HG02981 (cell line): ENCODE data around the gene HPSE2.
A peak's percentile ranks its signal among the peaks of the same experiment; 100 is the strongest.
"Not testable (repeated sequence)": the region's sequence is repeated elsewhere in the genome, so short reads cannot be mapped to it uniquely, and the experiment has no call there.

Experiments used
- ATAC-seq: cut with Tn5 transposase; IDR thresholded peaks from one replicate; pipeline ENCODE4 v1.9.1; 2021; ENCODE audit warnings: mild to moderate bottlenecking, moderate library complexity; ENCODE audit not compliant: unreplicated experiment

HPSE2 gene

GRCh38 chr10:98524124-98524523 lies 711.5 kb downstream of the HPSE2 start:
- ATAC-seq, result no peak

DNA sequence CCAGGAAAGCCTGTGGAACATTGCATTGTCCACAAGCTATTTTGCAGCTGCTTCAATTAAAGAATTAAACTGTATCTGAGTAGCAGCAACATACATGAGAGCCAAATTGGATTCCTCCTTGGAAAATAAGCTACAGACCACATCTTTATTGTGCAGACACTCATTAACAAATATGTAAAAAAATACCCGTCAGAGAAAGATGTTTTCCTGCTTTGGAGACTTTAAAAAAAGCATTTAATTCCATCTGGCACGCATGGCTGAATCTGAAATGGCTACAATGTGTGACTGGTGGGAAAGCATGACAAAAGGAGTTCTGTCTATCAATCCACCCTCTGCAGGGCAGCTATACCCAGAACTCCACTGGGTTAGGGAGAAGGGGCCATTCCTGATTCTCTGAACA lies 715.8 kb downstream of the HPSE2 start:
- no peak for ATAC-seq

DNA sequence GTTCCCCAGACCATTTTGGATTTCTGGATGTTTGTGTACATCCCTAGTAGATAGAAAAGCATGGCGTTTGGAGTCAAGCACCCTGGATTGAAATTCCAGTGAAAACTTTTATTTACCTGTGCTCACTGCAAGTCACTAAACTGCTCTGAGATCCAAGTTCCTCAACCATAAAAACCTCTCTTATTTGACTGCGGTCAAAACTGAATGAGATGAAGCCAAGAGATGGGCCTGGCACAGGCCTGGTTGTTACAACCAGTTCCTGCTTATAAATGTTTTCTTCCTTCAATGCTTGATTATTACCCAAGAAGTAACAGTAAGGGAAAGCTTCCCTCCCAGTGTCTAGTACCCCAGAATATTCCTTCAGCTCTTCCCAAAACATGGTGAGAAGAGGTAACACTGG lies 718.0 kb downstream of the HPSE2 start:
- no peak for ATAC-seq

- no peak for ATAC-seq
These were observed 719.3 kb downstream of the HPSE2 start for GRCh38 chr10:98516352-98516751.

- ATAC-seq, result no peak
These were observed 721.9 kb downstream of the HPSE2 start for GRCh38 chr10:98513704-98514103.

DNA sequence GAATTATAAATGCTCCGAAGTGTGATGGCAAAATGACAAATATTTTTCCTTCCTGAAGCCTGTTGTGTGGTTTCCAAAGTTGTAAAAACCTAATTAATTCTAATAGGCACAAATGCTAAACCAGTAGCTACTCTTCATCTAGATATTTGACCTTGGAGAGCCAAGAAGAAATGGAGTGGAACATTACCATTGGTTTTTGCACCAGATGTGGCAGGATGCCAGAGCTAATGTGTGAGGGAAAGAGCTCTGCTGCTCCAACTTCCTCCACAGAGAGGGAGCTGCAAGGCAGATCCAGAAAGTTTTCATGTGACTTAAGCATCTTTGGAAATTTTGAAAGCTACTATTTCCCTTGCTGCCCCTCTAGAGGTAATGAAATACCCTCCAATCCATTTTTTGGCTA lies 723.8 kb downstream of the HPSE2 start:
- ATAC-seq, result no peak

- no peak for ATAC-seq
These were observed 725.1 kb downstream of the HPSE2 start for GRCh38 chr10:98510412-98510995.

DNA sequence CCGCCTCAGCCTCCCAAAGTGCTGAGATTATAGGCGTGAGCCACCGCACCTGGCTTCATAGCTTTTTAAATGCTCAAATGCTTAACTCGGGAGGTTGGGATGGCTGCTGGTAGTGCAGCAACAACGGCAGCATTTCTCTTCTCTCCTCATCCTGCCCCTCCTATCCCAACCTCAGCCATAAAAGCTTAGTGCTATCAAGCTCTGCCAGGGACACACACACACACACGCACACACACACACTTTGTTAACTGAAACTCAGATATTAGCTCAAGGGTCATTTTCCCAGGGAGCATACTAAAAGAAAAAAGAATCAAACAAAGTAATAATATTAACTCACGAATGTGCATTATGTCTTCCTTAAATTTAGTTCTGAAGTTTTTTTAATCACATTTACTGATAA lies 725.9 kb downstream of the HPSE2 start:
- no peak for ATAC-seq

GRCh38 chr10:98502535-98502934 lies 733.1 kb downstream of the HPSE2 start:
- not testable (repeated sequence) for ATAC-seq

GRCh38 chr10:98492763-98493162 lies 742.9 kb downstream of the HPSE2 start:
- ATAC-seq, result no peak

DNA sequence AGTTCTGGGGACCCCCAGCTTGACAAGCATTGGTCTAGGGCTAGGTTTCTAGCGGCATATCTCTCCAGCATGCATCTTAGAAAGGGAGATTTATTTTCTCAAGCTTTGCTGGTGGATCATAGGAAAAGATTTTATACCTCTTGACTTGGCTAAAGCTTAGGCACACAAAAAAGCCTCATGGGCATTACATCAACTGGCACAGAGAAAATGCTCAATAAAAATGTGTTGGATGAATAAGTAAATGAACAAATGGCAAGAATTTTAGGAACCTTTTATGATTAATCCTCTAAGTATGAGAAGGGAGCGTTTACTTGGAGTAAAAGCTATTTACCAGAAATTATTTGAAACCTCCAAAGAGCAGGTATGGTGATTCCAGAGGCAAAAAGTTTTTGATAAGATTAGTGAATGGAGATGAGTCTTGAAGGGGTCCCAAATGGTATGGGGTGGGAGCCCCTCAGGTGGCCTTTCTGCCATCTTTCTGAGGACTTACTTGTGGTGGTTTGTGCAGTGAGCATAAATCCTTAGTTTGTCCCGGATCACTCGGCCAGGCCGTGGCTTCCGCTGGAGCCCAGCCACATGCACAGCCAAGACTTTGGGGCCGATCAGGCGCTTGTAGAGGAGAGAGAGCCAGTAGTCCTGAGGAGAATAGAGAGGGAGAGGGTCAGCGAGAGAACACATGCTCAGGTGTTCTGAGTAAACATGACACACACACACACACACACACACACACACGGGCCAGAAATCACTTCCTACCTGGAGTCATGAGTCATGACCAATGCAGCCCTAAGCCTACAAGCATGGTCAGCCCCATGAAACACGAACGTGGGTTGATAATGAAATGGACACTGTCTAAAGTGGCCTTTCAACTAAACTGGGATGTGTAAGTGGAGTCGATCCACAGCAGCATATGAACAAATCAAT lies 745.8 kb downstream of the HPSE2 start:
- ATAC-seq, result no peak

GRCh38 chr10:98488669-98489430 lies 746.8 kb downstream of the HPSE2 start:
- ATAC-seq, result no peak

DNA sequence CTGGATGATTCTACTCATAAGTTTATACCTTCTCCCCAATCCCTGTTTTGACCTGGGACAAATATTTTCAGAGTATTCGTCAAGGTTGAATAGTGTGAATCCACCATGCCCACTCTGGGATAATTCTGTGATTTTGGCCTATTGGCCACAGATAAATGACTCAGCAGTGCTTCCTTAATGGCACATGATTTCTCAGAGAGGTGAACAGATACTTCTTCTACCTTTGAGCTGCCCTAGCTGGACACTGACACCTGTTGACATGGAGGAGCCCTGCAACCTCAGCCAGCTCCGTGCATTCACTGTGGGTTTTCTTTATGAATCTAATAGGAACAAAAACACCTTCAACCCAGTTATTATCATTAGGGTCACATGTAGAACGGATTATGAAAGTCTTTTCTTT lies 748.0 kb downstream of the HPSE2 start:
- ATAC-seq, result no peak

GRCh38 chr10:98486421-98486820 lies 749.2 kb downstream of the HPSE2 start:
- no peak for ATAC-seq

- ATAC-seq, result no peak
These were observed 749.7 kb downstream of the HPSE2 start for GRCh38 chr10:98485959-98486358.

- no peak for ATAC-seq
These were observed 752.0 kb downstream of the HPSE2 start for GRCh38 chr10:98483658-98484057.

DNA sequence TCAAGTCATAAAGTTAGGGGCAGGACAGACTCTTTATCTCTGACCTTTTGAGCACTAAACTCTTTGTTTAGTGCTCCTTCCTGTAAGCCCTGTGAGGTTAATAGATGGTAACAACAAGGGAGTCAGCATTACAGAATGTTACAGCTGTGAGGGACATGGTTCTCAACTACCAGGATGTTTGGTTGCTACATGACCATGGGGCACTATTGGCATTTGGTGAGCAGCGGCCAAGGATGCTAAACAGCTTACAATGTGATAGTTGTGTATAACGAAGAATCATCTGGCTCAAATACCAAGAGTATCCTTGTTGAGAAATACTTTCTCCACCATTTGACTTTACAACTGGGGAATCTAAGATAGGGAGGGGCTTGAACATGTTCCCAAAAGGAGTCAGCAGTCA lies 753.6 kb downstream of the HPSE2 start:
- ATAC-seq, result no peak

GRCh38 chr10:98481404-98481945 lies 754.2 kb downstream of the HPSE2 start:
- no peak for ATAC-seq

DNA sequence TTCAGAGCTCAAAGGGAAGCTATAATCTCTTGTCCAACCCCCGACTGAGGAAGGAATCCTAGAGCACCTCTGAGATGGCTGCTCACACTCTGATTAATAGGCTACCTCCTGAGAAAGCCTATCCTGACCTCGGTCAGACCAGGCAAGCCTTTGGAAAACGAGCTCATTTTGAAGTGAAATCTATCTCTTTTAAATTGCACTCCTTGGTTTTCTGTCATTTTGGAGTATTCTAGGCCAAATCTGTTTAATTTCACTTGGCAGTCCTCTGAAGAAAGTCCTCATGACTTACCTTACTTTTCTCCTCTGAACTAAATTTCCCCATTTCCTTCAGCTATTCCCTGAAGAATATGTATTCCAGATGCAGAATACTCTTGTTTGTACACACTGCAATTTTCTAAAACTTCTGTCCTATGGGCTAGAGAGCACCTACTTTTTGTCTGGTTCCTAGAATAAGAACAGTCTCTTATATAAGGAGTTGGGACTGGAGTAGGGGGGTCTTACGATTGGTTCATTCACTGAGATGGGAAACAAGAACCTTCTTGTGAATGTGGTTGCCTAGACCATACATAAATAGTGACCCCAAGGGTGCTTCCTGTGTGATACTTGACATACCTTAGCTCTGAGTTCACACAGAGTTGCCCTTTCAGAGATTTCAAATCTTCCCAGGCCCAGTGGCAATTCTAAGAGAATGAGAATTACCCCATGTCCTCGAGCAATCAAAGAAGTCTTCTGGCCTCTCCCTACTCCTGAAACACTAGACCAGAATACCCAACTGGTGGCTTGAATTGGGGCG lies 757.0 kb downstream of the HPSE2 start:
- ATAC-seq, result no peak

DNA sequence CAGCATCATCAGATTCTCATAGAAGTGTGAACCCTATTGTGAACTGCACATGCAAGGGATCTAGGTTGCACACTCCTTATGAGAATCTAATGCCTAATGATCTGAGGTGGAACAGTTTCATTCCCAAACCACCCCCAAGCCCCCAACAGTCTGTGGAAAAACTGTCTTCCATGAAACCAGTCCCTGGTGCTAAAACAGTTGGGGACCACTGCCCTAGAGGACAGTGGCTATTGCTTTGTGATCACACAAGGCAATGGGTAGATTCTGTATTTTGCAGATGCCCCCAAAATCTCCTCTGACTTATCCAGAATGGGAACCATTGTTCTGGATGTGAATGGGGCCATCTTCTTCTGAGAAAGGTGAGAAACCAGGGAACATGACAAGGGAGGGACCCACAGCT lies 757.8 kb downstream of the HPSE2 start:
- ATAC-seq, result no peak

DNA sequence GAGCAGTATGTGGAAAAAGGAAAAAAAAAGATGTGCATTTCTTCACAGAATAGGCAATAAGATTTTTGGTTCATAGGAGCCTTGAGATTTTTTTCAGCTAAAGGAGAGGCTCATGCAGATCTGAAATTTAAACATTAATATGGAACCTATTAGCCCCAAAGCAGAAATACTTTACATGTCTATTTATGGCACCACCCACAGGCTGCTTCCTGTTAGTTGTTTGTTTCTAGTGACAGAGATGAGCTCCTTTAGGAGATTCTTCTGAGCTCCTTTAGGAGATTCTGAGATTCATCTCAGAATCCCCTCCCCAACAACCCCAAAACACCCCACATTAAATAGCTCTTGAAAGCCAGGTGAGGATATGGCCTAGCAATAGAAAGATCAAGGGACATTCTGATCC lies 761.0 kb downstream of the HPSE2 start:
- ATAC-seq, result peak; percentile 76
